Stimulated activated CD8-positive, alpha-beta memory T cell treated with anti-CD3 and anti-CD28 coated beads, Interleukin-4, amount 100 ng/mL, for 1 hour (primary cell): Measurements from ENCODE around the gene PLEKHO1.
A peak's percentile ranks its signal among the peaks of the same experiment; 100 is the strongest.
"Not testable (repeated sequence)": the region's sequence is repeated elsewhere in the genome, so short reads cannot be mapped to it uniquely, and the experiment has no call there.

ENCODE experiments used
- DNase-seq, 2 donors: peaks; one replicate each; pipeline ENCODE4 v3.0.0-alpha.2; 2020; ENCODE audit warnings: low read depth in 2 of 2, low spot score in 1 of 2

Gene PLEKHO1

GRCh38 chr1:150149271-150150132 is at the start of gene PLEKHO1:
Gene PLEKHO1 (plus strand): TSS chr1:150149916. CDS start chr1:150150258, 342 bp downstream.
- DNase-seq, result peak; percentile 67 to 73

GRCh38 chr1:150102986-150103385 is 46.7 kb upstream of the PLEKHO1 start:
- DNase-seq, result no peak

- DNase-seq, result no peak
Observed at GRCh38 chr1:150106341-150106740, 43.4 kb upstream of the PLEKHO1 start.

GRCh38 chr1:150109586-150109985 is 40.1 kb upstream of the PLEKHO1 start:
- DNase-seq, result no peak

DNA sequence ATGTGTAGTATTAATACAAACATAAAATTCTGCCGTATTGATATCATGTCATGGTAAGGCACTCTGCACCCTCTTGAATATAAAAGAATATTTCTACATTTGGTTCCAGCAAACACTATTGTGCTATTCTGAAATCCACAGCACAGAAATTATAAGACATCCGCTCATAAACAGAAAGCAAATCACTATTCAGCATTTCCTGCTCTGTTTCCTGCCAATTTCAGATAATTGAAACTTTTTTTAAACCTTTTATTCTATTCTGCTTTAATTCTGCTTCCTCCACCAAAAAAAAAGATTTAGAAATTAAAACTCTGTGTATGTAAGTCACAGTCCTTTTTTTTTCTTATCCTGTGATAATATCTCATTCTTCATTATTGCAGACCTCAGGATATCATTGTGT is 39.6 kb upstream of the PLEKHO1 start:
- DNase-seq, result no peak

DNA sequence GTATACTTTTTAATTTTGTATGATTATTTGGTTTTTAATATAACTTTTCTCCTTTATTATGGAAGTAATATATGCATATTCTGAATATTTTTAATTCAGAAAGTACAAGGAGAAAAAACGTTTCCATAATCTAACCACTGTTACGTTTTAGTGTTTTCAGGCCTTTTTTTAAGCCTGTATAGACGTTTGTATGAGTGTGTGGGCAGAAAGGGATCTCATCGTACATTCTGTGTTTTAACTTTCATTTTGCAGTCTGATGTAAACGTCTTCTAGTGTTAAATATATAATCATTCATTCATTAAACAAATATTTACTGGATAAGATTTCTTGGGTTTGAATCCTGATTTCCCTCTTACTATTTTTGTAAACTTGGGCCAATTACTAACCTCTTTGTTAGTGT is 38.0 kb upstream of the PLEKHO1 start:
- DNase-seq, result no peak

GRCh38 chr1:150115121-150115520 is 34.6 kb upstream of the PLEKHO1 start:
- no peak for DNase-seq

GRCh38 chr1:150118716-150119115 is 31.0 kb upstream of the PLEKHO1 start:
- no peak for DNase-seq

- no peak for DNase-seq
Observed at GRCh38 chr1:150121236-150121862, 28.4 kb upstream of the PLEKHO1 start.

DNA sequence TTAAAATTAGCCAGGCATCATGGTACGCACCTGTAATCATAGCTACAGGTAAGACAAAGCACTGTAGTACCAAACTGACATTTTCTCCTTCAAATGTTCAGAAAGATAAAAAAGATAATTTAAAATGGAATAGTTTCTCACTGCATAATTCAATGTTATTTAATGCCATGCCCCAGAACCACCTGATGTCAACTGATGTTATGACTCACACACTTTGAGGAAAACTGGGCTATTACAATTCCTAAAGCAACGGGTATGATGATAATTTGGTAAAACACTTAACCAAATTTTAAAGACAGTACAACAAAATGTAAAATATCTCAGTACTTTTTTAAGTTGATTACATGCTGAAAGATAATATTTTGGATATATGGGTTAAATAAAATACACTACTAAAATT is 22.9 kb upstream of the PLEKHO1 start:
- DNase-seq, result no peak

DNA sequence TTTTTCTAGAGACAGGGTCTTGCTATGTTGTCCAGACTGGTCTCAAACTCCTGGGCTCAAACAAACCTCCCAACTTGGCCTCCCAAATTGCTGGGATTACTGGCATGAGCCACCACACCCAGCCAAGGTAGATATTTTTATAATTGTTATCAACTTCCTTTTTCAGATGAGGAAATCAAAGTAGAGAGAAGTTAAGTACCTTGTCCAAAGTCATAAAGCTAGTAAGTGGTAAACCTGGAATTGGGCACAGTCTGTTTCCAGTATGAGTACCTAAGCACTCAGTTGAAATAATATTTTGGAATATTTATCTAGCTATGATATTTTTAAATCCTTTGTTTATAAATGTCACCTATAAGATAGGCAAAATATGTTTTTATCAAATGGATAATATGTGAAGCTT is 22.3 kb upstream of the PLEKHO1 start:
- DNase-seq, result no peak

DNA sequence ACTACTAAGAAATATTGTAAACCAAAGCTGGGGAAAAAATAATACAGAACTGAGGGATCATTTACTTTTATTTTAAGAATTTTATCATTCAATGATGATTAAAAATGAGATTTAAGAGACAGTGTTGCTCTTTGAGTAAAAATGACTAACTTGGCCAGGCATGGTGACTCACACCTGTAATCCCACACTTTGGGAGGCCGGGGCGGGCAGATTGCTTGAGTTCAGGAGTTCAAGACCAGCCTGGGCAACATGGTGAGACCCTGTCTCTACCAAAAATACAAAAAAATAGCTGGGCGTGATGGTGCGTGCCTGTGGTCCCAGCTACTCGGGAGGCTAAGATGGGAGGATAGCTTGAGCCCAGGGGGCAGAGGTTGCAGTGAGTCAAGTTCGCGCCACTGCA is 21.8 kb upstream of the PLEKHO1 start:
- DNase-seq, result no peak

DNA sequence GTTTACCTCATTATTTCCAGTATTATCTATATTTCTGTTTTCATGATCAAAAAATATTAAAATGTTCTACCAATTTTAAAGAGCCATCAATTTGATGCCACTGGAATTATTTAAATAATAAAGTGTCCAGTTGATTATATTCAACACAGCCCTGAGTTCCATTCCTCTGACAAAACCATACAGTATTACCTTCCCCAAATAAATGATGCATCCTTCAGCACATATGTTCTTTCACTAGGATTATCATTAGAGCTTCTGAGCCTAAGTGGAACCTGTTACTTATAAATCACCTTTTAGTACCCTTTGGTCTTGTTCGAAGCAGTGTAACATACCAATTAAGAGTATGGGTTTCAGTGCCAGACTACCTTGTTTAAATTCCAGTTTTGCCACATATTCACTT is 17.3 kb upstream of the PLEKHO1 start:
- no peak for DNase-seq

- no peak for DNase-seq
Observed at GRCh38 chr1:150134537-150134936, 15.2 kb upstream of the PLEKHO1 start.

- not testable (repeated sequence) for DNase-seq
Observed at GRCh38 chr1:150135400-150135799, 14.3 kb upstream of the PLEKHO1 start.

DNA sequence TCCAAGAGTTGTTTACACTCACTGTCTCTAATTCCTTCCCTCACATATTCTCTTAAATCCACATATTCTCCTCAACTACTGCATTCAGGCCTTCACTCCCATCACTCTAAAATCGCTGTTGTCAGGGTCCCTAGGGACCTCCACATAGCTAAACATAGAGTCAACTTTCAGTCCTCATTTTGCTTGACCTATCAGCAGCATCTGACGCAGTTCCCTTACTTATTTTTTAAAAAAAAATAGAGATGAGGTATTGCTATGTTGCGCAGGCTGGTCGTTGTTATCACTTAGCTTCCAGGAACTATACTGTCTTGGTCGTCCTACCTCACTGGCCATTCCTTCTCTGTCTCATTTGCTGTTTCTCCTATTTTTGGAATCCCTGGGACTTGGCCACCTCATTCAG is 11.7 kb upstream of the PLEKHO1 start:
- no peak for DNase-seq

GRCh38 chr1:150141452-150141851 is 8.3 kb upstream of the PLEKHO1 start:
- DNase-seq, result no peak

GRCh38 chr1:150142083-150142482 is 7.6 kb upstream of the PLEKHO1 start:
- no peak for DNase-seq

- no peak for DNase-seq
Observed at GRCh38 chr1:150144606-150145005, 5.1 kb upstream of the PLEKHO1 start.

- not testable (repeated sequence) for DNase-seq
Observed at GRCh38 chr1:150146016-150146415, 3.7 kb upstream of the PLEKHO1 start.

DNA sequence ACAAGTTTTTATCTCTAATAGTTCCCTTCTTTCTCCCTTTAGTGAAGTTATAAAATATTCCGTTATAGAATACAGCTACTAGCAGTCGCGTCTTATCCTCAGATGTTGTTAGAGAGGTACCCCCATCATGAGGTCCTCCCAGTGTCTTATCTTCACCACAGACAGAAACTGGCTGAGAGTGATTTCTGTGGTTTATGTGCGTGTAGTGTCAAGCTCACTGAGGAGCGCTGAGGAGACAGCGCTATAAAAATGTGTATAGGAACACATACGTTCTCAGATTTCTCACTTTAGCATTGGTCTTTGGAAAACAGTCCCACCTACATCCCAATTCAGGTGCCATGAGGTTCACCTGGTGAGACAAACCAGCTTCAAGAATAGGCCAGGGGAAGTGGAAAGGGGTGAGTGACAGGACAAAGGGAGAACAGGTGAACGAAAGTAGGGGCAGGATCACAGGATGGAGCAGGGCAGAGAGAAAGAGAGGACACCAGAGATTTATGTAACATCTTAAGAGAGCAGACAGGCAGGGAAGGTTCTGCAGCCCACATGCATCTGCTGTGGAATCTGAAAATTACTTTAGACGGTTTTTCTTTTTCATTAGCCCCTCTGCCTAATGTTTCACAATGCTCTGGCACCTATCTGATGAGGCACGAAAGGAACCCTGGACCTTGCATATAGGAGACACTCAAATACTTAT is 2.7 kb upstream of the PLEKHO1 start:
- DNase-seq, result no peak

GRCh38 chr1:150148837-150149270 is 862 bp upstream of the PLEKHO1 start:
- no peak for DNase-seq
